ENCODE results near the gene SMPD3.

Gene SMPD3

GRCh38 chr16:68402748-68403040 lies 45.6 kb downstream of the SMPD3 start:
- H3F3A ChIP-seq (ENCODE audit: low read depth): no peaks in the 10 kb centered on the region

GRCh38 chr16:68401871-68402747 lies 46.2 kb downstream of the SMPD3 start:
- Histone ChIP-seq H3K9me2 (replicated peaks; ENCODE audit: low read depth, low read length) (no peaks in the 10 kb centered on the region), H3K4me1 (ENCODE audit: insufficient read depth, low read length, poor library complexity, severe bottlenecking) (peaks cover 15% of the 10 kb centered on the region), H3F3A (ENCODE audit: low read depth) (no peaks in the 10 kb centered on the region), H3K4me3 (ENCODE audit: low read length, poor library complexity, severe bottlenecking) (no peak overlapping the region), H3K4me2 (ENCODE audit: low read depth, low read length, poor library complexity, severe bottlenecking) (no peak overlapping the region), H3K79me2 (ENCODE audit: insufficient read depth, low read length) (no peaks in the 10 kb centered on the region), H4K20me1 (ENCODE audit: insufficient read depth, low read length, poor library complexity, severe bottlenecking) (no peaks in the 10 kb centered on the region), H3K36me3 (ENCODE audit: insufficient read depth, low read length) (no peaks in the 10 kb centered on the region), H3K27me3 (ENCODE audit: insufficient read depth, low read length, poor library complexity, severe bottlenecking) (no peaks in the 10 kb centered on the region), H3K9me3 (ENCODE audit: insufficient read depth, low read depth, low read length) (no peaks in the 10 kb centered on the region), H2AFZ (ENCODE audit: low read length) (no peak overlapping the region), H3K9ac (ENCODE audit: low read depth, low read length, poor library complexity, severe bottlenecking) (no peak overlapping the region)
- TF ChIP-seq EZH2phosphoT487 (IDR thresholded peaks at IDR 0.05; ENCODE audit: borderline replicate concordance) (no peak), CTCF (conservative IDR thresholded peaks at IDR 0.05; ENCODE audit: low read length) (no peak)

More at GRCh38 chr16:68402748-68403040, 45.6 kb downstream of the SMPD3 start:
- Histone ChIP-seq H3K9me2 (replicated peaks; ENCODE audit: low read depth, low read length) (no peaks in the 10 kb centered on the region), H3K4me1 (ENCODE audit: insufficient read depth, low read length, poor library complexity, severe bottlenecking) (peaks cover 17% of the 10 kb centered on the region), H3K27me3 (ENCODE audit: insufficient read depth, low read length, poor library complexity, severe bottlenecking) (no peaks in the 10 kb centered on the region), H2AFZ (ENCODE audit: low read length) (no peak overlapping the region), H3K4me3 (ENCODE audit: low read length, poor library complexity, severe bottlenecking) (no peak overlapping the region), H3K9ac (ENCODE audit: low read depth, low read length, poor library complexity, severe bottlenecking) (no peak overlapping the region), H3K9me3 (ENCODE audit: insufficient read depth, low read depth, low read length) (no peaks in the 10 kb centered on the region), H3K4me2 (ENCODE audit: low read depth, low read length, poor library complexity, severe bottlenecking) (no peak overlapping the region), H3K36me3 (ENCODE audit: insufficient read depth, low read length) (no peaks in the 10 kb centered on the region), H3K79me2 (ENCODE audit: insufficient read depth, low read length) (no peaks in the 10 kb centered on the region), H4K20me1 (ENCODE audit: insufficient read depth, low read length, poor library complexity, severe bottlenecking) (no peaks in the 10 kb centered on the region)
- TF ChIP-seq EZH2phosphoT487 (IDR thresholded peaks at IDR 0.05; ENCODE audit: borderline replicate concordance) (no peak), CTCF (conservative IDR thresholded peaks at IDR 0.05; ENCODE audit: low read length) (no peak)

- Histone ChIP-seq H3K9me2 (replicated peaks; ENCODE audit: low read depth, low read length) (no peaks in the 10 kb centered on the region), H3K4me1 (ENCODE audit: insufficient read depth, low read length, poor library complexity, severe bottlenecking) (peaks cover 4% of the 10 kb centered on the region), H2AFZ (ENCODE audit: low read length) (no peak overlapping the region)
Observed at GRCh38 chr16:68400924-68401460, 47.3 kb downstream of the SMPD3 start.

More at GRCh38 chr16:68400924-68401460, 47.3 kb downstream of the SMPD3 start:
- H3K36me3 ChIP-seq (ENCODE audit: insufficient read depth, low read length): no peaks in the 10 kb centered on the region
- H3F3A ChIP-seq (ENCODE audit: low read depth): no peaks in the 10 kb centered on the region
- H3K27me3 ChIP-seq (ENCODE audit: insufficient read depth, low read length, poor library complexity, severe bottlenecking): no peaks in the 10 kb centered on the region
- H3K4me2 ChIP-seq (ENCODE audit: low read depth, low read length, poor library complexity, severe bottlenecking): no peak overlapping the region
- H3K9ac ChIP-seq (ENCODE audit: low read depth, low read length, poor library complexity, severe bottlenecking): no peak overlapping the region
- H3K9me3 ChIP-seq (ENCODE audit: insufficient read depth, low read depth, low read length): no peaks in the 10 kb centered on the region
- no peaks in the 10 kb centered on the region for H3K79me2 ChIP-seq (ENCODE audit: insufficient read depth, low read length)
- TF ChIP-seq EZH2phosphoT487 (IDR thresholded peaks at IDR 0.05; ENCODE audit: borderline replicate concordance) (no peak), CTCF (conservative IDR thresholded peaks at IDR 0.05; ENCODE audit: low read length) (no peak)
- no peak overlapping the region for H3K4me3 ChIP-seq (ENCODE audit: low read length, poor library complexity, severe bottlenecking)
- H4K20me1 ChIP-seq (ENCODE audit: insufficient read depth, low read length, poor library complexity, severe bottlenecking): no peaks in the 10 kb centered on the region

Measured in Loucy (cell line).